ENCODE measurements around the gene PPARGC1A.

PPARGC1A gene

DNA sequence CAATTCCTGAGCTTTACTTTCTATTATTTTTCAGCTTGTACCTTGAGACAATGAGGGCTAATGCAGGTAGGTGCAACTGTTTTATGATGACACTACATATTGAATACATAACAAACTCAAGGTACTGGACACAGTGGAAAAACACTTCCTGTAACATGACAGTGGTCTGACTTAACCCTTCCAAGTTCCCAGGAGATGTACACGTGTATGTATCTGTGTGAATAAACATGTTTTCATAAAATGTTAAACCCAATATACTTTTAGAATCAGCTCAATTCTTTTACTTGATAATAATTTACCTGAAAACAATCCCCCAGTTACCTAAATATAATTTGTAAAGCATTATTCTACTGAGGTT is 1.2 kb upstream of the PPARGC1A start:
- H3K4me3 ChIP-seq (ENCODE audit: low read depth in 1 of 2, low read length in 2 of 2), result peak overlapping the region; percentile 77 to 88
- H3K36me3 ChIP-seq (ENCODE audit: control insufficient read depth in 1 of 2, insufficient read depth in 2 of 2, low read length in 2 of 2), result no peaks in the 10 kb centered on the region
- H3K27me3 ChIP-seq (ENCODE audit: control insufficient read depth in 1 of 2, insufficient read depth in 2 of 2, low read length in 2 of 2), result no peaks in the 10 kb centered on the region
- no peak overlapping the region for H3K27ac ChIP-seq (ENCODE audit: low read depth, low read length)
- H3K9me3 ChIP-seq (ENCODE audit: control insufficient read depth in 1 of 2, low read length in 2 of 2), result no peaks in the 10 kb centered on the region
- peaks cover 6 to 18% of the 10 kb centered on the region in 2 donors for H3K4me1 ChIP-seq (ENCODE audit: control insufficient read depth in 1 of 2, insufficient read depth in 2 of 2, low read length in 2 of 2)
- H3K9ac ChIP-seq (ENCODE audit: low read depth in 1 of 2, low read length in 2 of 2), result no peak overlapping the region

DNA sequence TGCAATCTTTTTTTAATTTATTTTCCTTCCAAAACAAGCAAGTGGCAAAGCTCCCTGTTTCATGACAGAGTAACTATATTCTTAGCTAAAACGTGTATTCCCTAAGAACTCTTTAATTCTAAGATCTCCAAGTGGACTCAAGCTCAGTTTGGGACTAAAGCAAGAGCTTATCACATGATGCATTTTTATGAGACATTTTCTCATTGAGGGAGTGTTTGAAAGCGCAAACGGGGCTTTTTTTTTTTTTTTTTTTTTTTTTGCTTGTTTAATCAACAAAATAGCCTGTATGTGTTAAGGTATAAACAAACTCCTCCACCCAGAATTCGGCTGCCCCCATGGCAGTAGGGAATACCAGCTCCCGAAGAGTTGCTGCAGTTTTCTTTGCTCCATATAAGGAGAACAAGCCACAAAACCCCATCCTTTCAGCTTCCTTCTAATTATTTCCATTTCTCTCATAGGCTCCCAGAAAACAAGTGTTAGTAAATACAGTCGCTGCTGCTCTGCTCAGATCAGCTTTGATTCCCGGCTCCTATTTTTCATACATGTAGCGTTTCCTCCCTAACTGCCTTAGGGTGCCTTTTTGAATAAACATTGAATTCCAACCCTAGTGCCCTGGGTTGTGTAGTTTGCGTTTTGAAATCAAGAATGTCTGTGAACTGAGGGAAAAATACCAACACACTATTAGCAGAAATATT is 669 bp upstream of the PPARGC1A start:
- Histone ChIP-seq H3K4me1 (ENCODE audit: control insufficient read depth in 1 of 2, insufficient read depth in 2 of 2, low read length in 2 of 2) (peaks cover 6 to 18% of the 10 kb centered on the region in 2 donors), H3K4me3 (ENCODE audit: low read depth in 1 of 2, low read length in 2 of 2) (peak overlapping the region; percentile 77 to 88), H3K36me3 (ENCODE audit: control insufficient read depth in 1 of 2, insufficient read depth in 2 of 2, low read length in 2 of 2) (no peaks in the 10 kb centered on the region), H3K9me3 (ENCODE audit: control insufficient read depth in 1 of 2, low read length in 2 of 2) (no peaks in the 10 kb centered on the region), H3K27me3 (ENCODE audit: control insufficient read depth in 1 of 2, insufficient read depth in 2 of 2, low read length in 2 of 2) (no peaks in the 10 kb centered on the region), H3K9ac (ENCODE audit: low read depth in 1 of 2, low read length in 2 of 2) (peak overlapping the region in 1 of 2 donors; percentile 58), H3K27ac (ENCODE audit: low read depth, low read length) (no peak overlapping the region)

DNA sequence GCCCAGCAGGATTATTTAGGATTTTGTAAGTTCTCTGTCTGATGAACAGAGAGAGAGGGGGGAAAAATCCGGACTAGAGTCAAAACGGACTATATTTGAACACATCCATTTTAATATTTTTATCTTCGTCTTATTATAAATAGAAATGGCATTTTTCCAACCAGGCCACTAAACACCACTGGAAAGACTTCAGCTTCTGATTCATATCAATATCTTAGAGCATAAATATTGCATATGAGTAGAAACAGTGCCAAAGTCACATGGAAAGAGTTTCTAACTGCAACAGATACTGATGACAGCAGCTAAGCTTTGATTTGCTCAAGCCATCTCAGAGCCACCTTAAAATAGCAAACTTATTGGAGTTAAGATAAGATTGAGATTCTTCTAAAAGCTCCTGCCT is 456 bp downstream of the PPARGC1A start:
- no peaks in the 10 kb centered on the region for H3K27me3 ChIP-seq (ENCODE audit: control insufficient read depth in 1 of 2, insufficient read depth in 2 of 2, low read length in 2 of 2)
- H3K9ac ChIP-seq (ENCODE audit: low read depth in 1 of 2, low read length in 2 of 2), result peak overlapping the region; percentile 58 to 63
- peak overlapping the region; percentile 59 for H3K27ac ChIP-seq (ENCODE audit: low read depth, low read length)
- H3K9me3 ChIP-seq (ENCODE audit: control insufficient read depth in 1 of 2, low read length in 2 of 2), result no peaks in the 10 kb centered on the region
- H3K36me3 ChIP-seq (ENCODE audit: control insufficient read depth in 1 of 2, insufficient read depth in 2 of 2, low read length in 2 of 2), result no peaks in the 10 kb centered on the region
- H3K4me3 ChIP-seq (ENCODE audit: low read depth in 1 of 2, low read length in 2 of 2), result peak overlapping the region; percentile 77 to 88
- H3K4me1 ChIP-seq (ENCODE audit: control insufficient read depth in 1 of 2, insufficient read depth in 2 of 2, low read length in 2 of 2), result peaks cover 6 to 18% of the 10 kb centered on the region in 2 donors

DNA sequence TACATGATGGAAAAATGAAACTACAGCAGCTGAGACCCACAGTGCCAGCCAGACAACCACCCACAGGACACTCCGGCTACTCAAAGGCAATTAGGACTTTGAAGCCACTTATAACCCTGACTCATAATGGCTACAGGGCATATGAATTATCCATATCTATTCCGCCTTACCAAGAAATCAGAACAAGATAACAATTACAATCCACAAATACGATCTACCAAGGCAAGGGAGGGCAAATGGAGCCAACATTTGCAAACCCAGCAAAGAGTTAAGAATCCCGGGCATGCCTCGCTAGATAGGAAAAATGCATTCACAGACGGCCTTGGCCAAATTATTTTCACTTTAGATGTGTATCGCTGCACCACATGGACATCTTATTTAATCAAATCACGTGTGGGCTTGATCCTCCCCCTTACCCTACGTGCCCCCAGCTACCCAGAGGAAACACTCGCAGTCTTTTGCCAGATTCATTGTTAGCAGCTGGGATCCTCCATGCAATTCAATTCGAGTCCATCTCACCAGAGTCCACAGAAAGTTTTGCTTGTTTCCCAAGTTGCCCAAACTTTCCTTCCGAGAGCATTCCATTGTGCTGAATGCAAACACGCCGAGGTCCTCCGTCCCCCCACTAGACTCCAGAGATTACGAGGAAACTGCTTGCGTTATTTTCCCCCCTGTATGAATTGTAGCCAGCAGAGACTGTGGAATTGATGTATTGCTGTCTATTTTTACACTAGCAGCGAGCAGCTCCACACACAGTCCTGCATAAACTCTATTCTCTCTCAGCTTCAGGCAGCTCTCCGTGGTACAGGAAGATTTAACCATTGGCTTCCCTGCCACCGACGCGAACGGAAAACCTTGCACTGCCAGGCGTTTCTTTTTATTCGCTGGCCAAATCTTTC is 1.2 kb downstream of the PPARGC1A start:
- H3K27me3 ChIP-seq (ENCODE audit: control insufficient read depth in 1 of 2, insufficient read depth in 2 of 2, low read length in 2 of 2), result no peaks in the 10 kb centered on the region
- peak overlapping the region; percentile 58 to 63 for H3K9ac ChIP-seq (ENCODE audit: low read depth in 1 of 2, low read length in 2 of 2)
- peak overlapping the region; percentile 59 for H3K27ac ChIP-seq (ENCODE audit: low read depth, low read length)
- peaks cover 6 to 18% of the 10 kb centered on the region in 2 donors for H3K4me1 ChIP-seq (ENCODE audit: control insufficient read depth in 1 of 2, insufficient read depth in 2 of 2, low read length in 2 of 2)
- no peaks in the 10 kb centered on the region for H3K9me3 ChIP-seq (ENCODE audit: control insufficient read depth in 1 of 2, low read length in 2 of 2)
- H3K4me3 ChIP-seq (ENCODE audit: low read depth in 1 of 2, low read length in 2 of 2), result peak overlapping the region; percentile 77 to 88
- H3K36me3 ChIP-seq (ENCODE audit: control insufficient read depth in 1 of 2, insufficient read depth in 2 of 2, low read length in 2 of 2), result no peaks in the 10 kb centered on the region

DNA sequence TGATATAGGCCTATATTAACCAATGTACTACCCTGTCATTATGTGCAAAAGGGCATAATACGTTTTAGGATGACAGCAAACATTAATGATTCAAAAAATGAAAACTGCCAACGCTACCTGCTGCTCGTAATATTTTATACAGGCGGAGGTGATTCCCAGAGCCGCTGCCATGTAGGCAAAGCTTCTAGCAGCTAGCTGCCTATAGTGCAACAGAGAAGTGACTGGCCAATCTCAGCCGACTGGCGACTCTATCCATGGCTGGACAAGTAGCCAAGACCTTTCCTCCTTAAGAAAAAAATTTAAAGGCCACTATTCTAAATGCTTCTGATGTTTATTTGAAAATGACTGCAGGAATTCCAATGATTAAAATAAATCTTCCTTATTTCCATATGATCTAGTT is 1.9 kb downstream of the PPARGC1A start:
- no peak overlapping the region for H3K27ac ChIP-seq (ENCODE audit: low read depth, low read length)
- H3K9me3 ChIP-seq (ENCODE audit: control insufficient read depth in 1 of 2, low read length in 2 of 2), result no peaks in the 10 kb centered on the region
- H3K4me1 ChIP-seq (ENCODE audit: control insufficient read depth in 1 of 2, insufficient read depth in 2 of 2, low read length in 2 of 2), result peaks cover 6 to 18% of the 10 kb centered on the region in 2 donors
- H3K4me3 ChIP-seq (ENCODE audit: low read depth in 1 of 2, low read length in 2 of 2), result peak overlapping the region; percentile 77 to 88
- peak overlapping the region in 1 of 2 donors; percentile 58 for H3K9ac ChIP-seq (ENCODE audit: low read depth in 1 of 2, low read length in 2 of 2)
- no peaks in the 10 kb centered on the region for H3K36me3 ChIP-seq (ENCODE audit: control insufficient read depth in 1 of 2, insufficient read depth in 2 of 2, low read length in 2 of 2)
- no peaks in the 10 kb centered on the region for H3K27me3 ChIP-seq (ENCODE audit: control insufficient read depth in 1 of 2, insufficient read depth in 2 of 2, low read length in 2 of 2)

DNA sequence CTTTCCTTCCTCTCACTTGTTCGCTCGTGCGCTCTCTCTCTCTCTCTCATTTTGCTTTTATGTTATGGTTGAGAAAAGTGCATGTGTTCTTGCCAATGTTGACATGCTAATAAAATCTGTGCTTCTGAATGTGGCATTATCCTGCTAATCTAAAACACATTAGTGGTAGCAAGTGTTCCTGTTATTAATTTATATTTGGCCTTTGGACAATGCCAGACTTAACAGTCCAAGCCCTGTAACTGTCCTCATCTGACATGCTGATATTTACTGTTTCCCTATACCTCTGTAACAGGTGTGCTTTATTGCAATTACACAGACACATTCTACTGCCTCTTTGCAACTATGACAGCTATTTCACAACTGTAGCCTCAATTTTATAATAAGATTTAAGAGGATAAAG is 2.7 kb downstream of the PPARGC1A start:
- H3K4me3 ChIP-seq (ENCODE audit: low read depth in 1 of 2, low read length in 2 of 2), result peak overlapping the region; percentile 77 to 88
- no peaks in the 10 kb centered on the region for H3K27me3 ChIP-seq (ENCODE audit: control insufficient read depth in 1 of 2, insufficient read depth in 2 of 2, low read length in 2 of 2)
- no peaks in the 10 kb centered on the region for H3K9me3 ChIP-seq (ENCODE audit: control insufficient read depth in 1 of 2, low read length in 2 of 2)
- peaks cover 6 to 18% of the 10 kb centered on the region in 2 donors for H3K4me1 ChIP-seq (ENCODE audit: control insufficient read depth in 1 of 2, insufficient read depth in 2 of 2, low read length in 2 of 2)
- H3K36me3 ChIP-seq (ENCODE audit: control insufficient read depth in 1 of 2, insufficient read depth in 2 of 2, low read length in 2 of 2), result no peaks in the 10 kb centered on the region
- no peak overlapping the region for H3K27ac ChIP-seq (ENCODE audit: low read depth, low read length)
- no peak overlapping the region for H3K9ac ChIP-seq (ENCODE audit: low read depth in 1 of 2, low read length in 2 of 2)

DNA sequence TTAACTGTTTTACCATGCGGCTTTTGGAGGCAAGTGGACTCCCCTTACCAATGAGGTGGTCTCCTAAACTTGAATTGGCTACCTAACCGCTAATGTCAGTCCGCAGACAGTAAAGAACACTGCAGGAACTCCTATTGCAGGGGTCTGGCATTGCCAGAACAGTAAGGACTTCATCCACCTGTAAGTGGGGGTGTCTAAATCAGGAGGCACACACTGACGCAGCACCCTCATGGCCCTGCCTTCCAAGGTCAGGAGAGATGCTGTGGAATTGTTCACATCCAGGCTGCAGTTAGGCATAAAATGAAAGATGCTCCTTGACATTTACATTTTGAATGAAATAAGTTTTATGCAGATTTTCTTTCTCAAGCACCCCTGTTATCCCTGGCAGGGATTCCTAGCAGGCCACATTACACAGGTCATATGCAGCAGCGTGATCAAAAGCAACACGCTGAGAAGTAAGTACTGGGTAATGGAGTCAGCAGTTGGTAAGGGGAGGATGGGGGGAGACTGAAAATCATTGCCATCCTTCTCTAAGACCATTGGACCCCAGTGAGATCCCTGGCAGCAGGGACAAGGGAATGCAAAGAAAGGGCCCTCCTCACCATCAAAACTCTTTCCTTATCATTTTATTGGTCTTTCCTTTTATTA is 3.8 kb downstream of the PPARGC1A start:
- Histone ChIP-seq H3K27ac (ENCODE audit: low read depth, low read length) (peak overlapping the region; percentile 4), H3K4me1 (ENCODE audit: control insufficient read depth in 1 of 2, insufficient read depth in 2 of 2, low read length in 2 of 2) (peaks cover 6 to 17% of the 10 kb centered on the region in 2 donors)

DNA sequence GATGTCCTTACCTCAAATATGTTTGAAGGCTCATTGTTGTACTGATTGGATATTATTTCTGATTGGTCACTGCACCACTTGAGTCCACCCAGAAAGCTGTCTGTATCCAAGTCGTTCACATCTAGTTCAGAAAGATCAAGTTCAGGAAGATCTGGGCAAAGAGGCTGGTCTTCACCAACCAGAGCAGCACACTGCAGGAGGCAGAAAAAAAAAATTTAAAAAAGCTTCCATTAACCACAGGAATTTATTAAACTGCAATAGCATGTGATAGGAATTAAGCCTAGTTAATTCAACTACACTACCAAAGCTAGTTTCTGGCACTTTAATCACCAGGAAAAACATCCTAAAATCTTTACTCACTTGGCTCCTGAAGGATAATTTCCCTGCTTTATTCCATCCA is 5.1 kb downstream of the PPARGC1A start:
- no peak overlapping the region for H3K4me3 ChIP-seq (ENCODE audit: low read depth in 1 of 2, low read length in 2 of 2)
- H3K36me3 ChIP-seq (ENCODE audit: control insufficient read depth in 1 of 2, insufficient read depth in 2 of 2, low read length in 2 of 2), result peaks cover 0 to 4% of the 10 kb centered on the region in 2 donors
- H3K9ac ChIP-seq (ENCODE audit: low read depth in 1 of 2, low read length in 2 of 2), result no peak overlapping the region
- H3K9me3 ChIP-seq (ENCODE audit: control insufficient read depth in 1 of 2, low read length in 2 of 2), result no peaks in the 10 kb centered on the region
- H3K27me3 ChIP-seq (ENCODE audit: control insufficient read depth in 1 of 2, insufficient read depth in 2 of 2, low read length in 2 of 2), result no peaks in the 10 kb centered on the region
- peaks cover 6 to 11% of the 10 kb centered on the region in 2 donors for H3K4me1 ChIP-seq (ENCODE audit: control insufficient read depth in 1 of 2, insufficient read depth in 2 of 2, low read length in 2 of 2)
- no peak overlapping the region for H3K27ac ChIP-seq (ENCODE audit: low read depth, low read length)

More for the DNA sequence above, 3.8 kb downstream of the PPARGC1A start:
- Histone ChIP-seq H3K9me3 (ENCODE audit: control insufficient read depth in 1 of 2, low read length in 2 of 2) (no peaks in the 10 kb centered on the region), H3K36me3 (ENCODE audit: control insufficient read depth in 1 of 2, insufficient read depth in 2 of 2, low read length in 2 of 2) (no peaks in the 10 kb centered on the region), H3K9ac (ENCODE audit: low read depth in 1 of 2, low read length in 2 of 2) (no peak overlapping the region), H3K4me3 (ENCODE audit: low read depth in 1 of 2, low read length in 2 of 2) (no peak overlapping the region), H3K27me3 (ENCODE audit: control insufficient read depth in 1 of 2, insufficient read depth in 2 of 2, low read length in 2 of 2) (no peaks in the 10 kb centered on the region)

DNA sequence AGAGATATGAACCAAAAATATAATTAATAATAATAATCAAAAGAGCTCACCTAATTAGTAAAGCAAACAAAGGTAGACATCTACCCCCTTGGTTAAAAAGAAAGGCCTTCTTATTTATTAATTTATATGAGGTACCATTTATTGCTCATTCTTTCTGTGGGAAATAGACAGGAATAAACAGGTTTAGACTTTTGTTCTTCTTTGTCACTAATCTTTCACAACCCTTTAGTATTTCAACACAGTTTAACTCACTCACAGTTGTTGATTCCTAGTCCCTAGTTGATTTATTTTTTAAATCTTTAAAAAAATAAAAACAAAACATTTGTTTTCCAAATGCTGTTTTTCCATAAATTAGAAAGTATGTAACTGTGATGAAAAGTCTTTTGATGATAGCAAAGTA is 5.6 kb downstream of the PPARGC1A start:
- H3K9me3 ChIP-seq (ENCODE audit: control insufficient read depth in 1 of 2, low read length in 2 of 2), result no peaks in the 10 kb centered on the region
- H3K27me3 ChIP-seq (ENCODE audit: control insufficient read depth in 1 of 2, insufficient read depth in 2 of 2, low read length in 2 of 2), result no peaks in the 10 kb centered on the region
- H3K4me1 ChIP-seq (ENCODE audit: control insufficient read depth in 1 of 2, insufficient read depth in 2 of 2, low read length in 2 of 2), result peaks cover 6 to 11% of the 10 kb centered on the region in 2 donors
- H3K27ac ChIP-seq (ENCODE audit: low read depth, low read length), result no peak overlapping the region
- H3K36me3 ChIP-seq (ENCODE audit: control insufficient read depth in 1 of 2, insufficient read depth in 2 of 2, low read length in 2 of 2), result peaks cover 0 to 4% of the 10 kb centered on the region in 2 donors
- no peak overlapping the region for H3K9ac ChIP-seq (ENCODE audit: low read depth in 1 of 2, low read length in 2 of 2)
- no peak overlapping the region for H3K4me3 ChIP-seq (ENCODE audit: low read depth in 1 of 2, low read length in 2 of 2)
